Activated CD4-positive, alpha-beta T cell treated with anti-CD3 and anti-CD28 coated beads, Interleukin-2, amount 10 ng/mL, durations not matched to agents 7 days and 5 days (primary cell): ENCODE results near the gene IARS2. TPM values are rescaled to one million over a fixed set of nuclear protein-coding genes. Genes with fewer than 3 reads are reported as not detected.

Experiments used
- CTCF ChIA-PET: fragments of 350-600 bp; sonication (Branson Sonifier 250); formaldehyde crosslinking; loops from one replicate; lab custom pipeline; 2021; ENCODE audit warnings: antibody characterized with exemption; lab: Charles Lee
- POLR2A ChIA-PET: fragments of 350-600 bp; sonication (Branson Sonifier 250); formaldehyde crosslinking; loops from one replicate; lab custom pipeline; 2021; ENCODE audit warnings: antibody characterized with exemption; lab: Charles Lee
- DNase-seq: peaks from one replicate; pipeline ENCODE4 v3.0.0-alpha.2; 2020
- H3K27ac Mint-ChIP-seq: one replicate; pipeline ENCODE4 v1.8.0; 2021; ENCODE audit warnings: mild to moderate bottlenecking, moderate library complexity, mixed read lengths
- H3K27me3 Mint-ChIP-seq: one replicate; pipeline ENCODE4 v1.8.0; 2021; ENCODE audit warnings: mixed read lengths
- H3K36me3 Mint-ChIP-seq: one replicate; pipeline ENCODE4 v1.8.0; 2021; ENCODE audit warnings: low read depth, mixed read lengths
- H3K4me1 Mint-ChIP-seq: one replicate; pipeline ENCODE4 v1.8.0; 2021; ENCODE audit warnings: mixed read lengths
- H3K4me3 Mint-ChIP-seq: one replicate; pipeline ENCODE4 v1.8.0; 2021; ENCODE audit warnings: mild to moderate bottlenecking, moderate library complexity, mixed read lengths
- H3K9me3 Mint-ChIP-seq: one replicate; pipeline ENCODE4 v1.8.0; 2021; ENCODE audit warnings: mixed read lengths
- microRNA-seq: library from miRNA; unstranded; fragments of <30 nt; microRNA quantifications from one replicate; pipeline ENCODE4 v1.2.0, GENCODE V29; 2021; ENCODE audit warnings: borderline microRNAs expressed, borderline replicate concordance
- total RNA-seq, 2 experiments: library from RNA; stranded (reverse); gene quantifications; one replicate each; pipeline ENCODE4 v1.2.3, GENCODE V29; 2021

Gene IARS2
- total RNA-seq, 2 experiments from 2014 or later: 55.4 to 55.8 TPM

GRCh38 chr1:220186752-220187151, 92.8 kb downstream of the IARS2 start:
- POLR2A ChIA-PET: no interaction called here
- DNase-seq: no peak
- Mint-ChIP-seq H3K9me3 (no peaks in the 10 kb centered on the region), H3K4me3 (no peak overlapping the region), H3K27me3 (no peaks in the 10 kb centered on the region), H3K4me1 (no peaks in the 10 kb centered on the region), H3K27ac (no peak overlapping the region), H3K36me3 (peaks cover 21% of the 10 kb centered on the region)
- CTCF ChIA-PET: interaction anchor here (0.5 to 1.4 kb wide), 3 partner anchors 10 to 23 kb away, joined by 3 to 4 read pairs (median 3); no protein-coding TSS in a partner anchor

- Mint-ChIP-seq H3K27me3 (no peaks in the 10 kb centered on the region), H3K9me3 (no peaks in the 10 kb centered on the region), H3K36me3 (peaks cover 22% of the 10 kb centered on the region), H3K4me1 (no peaks in the 10 kb centered on the region), H3K27ac (no peak overlapping the region), H3K4me3 (no peak overlapping the region)
- ChIA-PET CTCF (interaction anchor here (0.7 kb wide), 1 partner anchor 176 kb away, joined by 6 read pairs; no protein-coding TSS in a partner anchor), POLR2A (no interaction called here)
- DNase-seq: no peak
These were observed 94.6 kb downstream of the IARS2 start for GRCh38 chr1:220188538-220188937.

GRCh38 chr1:220189750-220190347, 95.9 kb downstream of the IARS2 start:
- DNase-seq: no peak
- Mint-ChIP-seq H3K4me1 (no peaks in the 10 kb centered on the region), H3K27me3 (no peaks in the 10 kb centered on the region), H3K4me3 (no peak overlapping the region), H3K9me3 (no peaks in the 10 kb centered on the region), H3K36me3 (peaks cover 28% of the 10 kb centered on the region), H3K27ac (no peak overlapping the region)
- ChIA-PET POLR2A (no interaction called here), CTCF (interaction anchor here (0.6 to 1.1 kb wide), 3 partner anchors 11 to 560 kb away, joined by 3 read pairs; no protein-coding TSS in a partner anchor)

GRCh38 chr1:220195701-220196100, 101.8 kb downstream of the IARS2 start:
- POLR2A ChIA-PET: no interaction called here
- Mint-ChIP-seq H3K27me3 (no peaks in the 10 kb centered on the region), H3K4me3 (no peak overlapping the region), H3K4me1 (no peaks in the 10 kb centered on the region), H3K36me3 (peaks cover 19% of the 10 kb centered on the region), H3K9me3 (no peaks in the 10 kb centered on the region), H3K27ac (no peak overlapping the region)
- CTCF ChIA-PET: interaction anchor here (1.4 kb wide), 1 partner anchor 10 kb away, joined by 5 read pairs; no protein-coding TSS in a partner anchor
- no peak for DNase-seq

Small RNA genes within 50 kb of the gene (microRNA-seq; reads per million reads assigned to microRNA genes)
- gene MIR194-1 (0.63 reads per million), gene MIR215 (0.84 reads per million)

Other genes with a start within 250 kb of the IARS2 start
- gene SLC30A10, start 165.6 kb upstream of the IARS2 start, total RNA-seq: not detected
- 100 to 1,000 TPM; 112 to 135 TPM for gene EPRS1, start 47.6 kb upstream of the IARS2 start, total RNA-seq
- gene BPNT1, start 4.3 kb upstream of the IARS2 start, total RNA-seq: 10 to 100 TPM; 23.4 to 23.8 TPM
- 10 to 100 TPM; 49.5 to 55.4 TPM for gene RAB3GAP2, start 178.3 kb downstream of the IARS2 start, total RNA-seq